NCI-H2196 treated with DMSO at 0.1 percent for 48 hours (cell line): ENCODE results near the gene IGSF9.
"Not testable (repeated sequence)": the region's sequence is repeated elsewhere in the genome, so short reads cannot be mapped to it uniquely, and the experiment has no call there.

Experiments used
- DNase-seq: peaks from one replicate; lab custom pipeline; 2025; ENCODE audit not compliant: unreplicated experiment; lab: John Stamatoyannopoulos, UW

Gene IGSF9

DNA sequence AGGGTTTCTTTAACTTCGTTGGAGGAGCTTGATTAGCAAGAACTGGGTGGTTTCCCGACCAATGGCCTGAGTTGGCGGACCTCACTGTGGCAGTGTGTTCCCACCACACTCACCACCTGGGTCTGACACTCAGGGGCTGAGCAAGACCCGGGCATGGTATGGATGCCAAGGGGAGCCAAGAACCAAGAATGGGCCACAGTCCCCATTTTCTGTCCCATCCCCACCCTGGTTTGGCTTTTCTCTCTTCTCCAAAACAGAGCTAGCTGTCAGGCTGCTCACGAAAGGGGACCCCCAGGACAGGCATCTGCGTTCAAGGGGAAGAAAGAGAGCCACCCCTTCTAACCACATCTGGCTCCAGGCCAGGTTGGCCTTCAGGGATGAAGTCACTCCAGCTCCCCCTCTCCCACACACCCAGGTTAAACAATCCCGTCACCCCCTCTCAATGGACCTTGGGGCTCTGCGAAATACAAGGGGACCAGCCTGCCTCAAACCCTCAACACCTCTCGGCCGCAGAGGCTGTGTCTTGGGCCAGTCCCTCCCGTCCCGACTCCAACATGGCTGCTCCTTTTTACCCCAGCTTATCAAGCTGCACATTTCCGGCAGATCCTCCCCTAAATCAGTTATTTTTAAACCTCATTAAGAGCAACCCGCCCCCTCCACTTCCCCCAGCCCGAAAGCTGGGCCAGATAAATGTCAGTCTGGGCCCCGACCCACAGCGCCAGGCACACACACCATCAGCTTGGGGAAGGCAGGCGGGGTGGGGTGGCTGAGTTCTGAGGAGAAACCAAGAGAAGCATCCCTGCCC is 23.5 kb downstream of the IGSF9 start:
- no peak for DNase-seq

DNA sequence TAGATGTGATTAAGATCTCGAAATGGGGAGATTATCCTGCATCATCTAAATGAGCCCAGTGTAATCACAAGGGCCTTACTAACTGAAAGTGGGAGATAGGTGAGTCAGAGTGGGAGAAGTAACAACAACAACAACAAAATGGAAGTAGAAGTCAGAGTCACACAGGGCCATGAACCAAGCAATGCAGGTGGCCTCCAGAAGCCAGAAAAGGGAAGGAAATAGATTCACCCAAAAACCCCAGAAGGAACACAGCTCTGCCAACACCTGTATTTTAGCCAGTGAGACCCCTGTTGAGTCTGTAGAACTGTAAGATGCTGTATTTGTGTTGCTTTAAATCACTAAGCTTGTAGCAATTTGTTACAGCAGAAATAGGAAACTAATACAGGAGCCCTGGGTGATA is 24.2 kb downstream of the IGSF9 start:
- DNase-seq, result no peak

GRCh38 chr1:159920651-159921050 is 24.8 kb downstream of the IGSF9 start:
- no peak for DNase-seq

GRCh38 chr1:159920202-159920601 is 25.2 kb downstream of the IGSF9 start:
- DNase-seq, result no peak

GRCh38 chr1:159919236-159919865 is 26.1 kb downstream of the IGSF9 start:
- no peak for DNase-seq

- no peak for DNase-seq
Observed at GRCh38 chr1:159918352-159919200, 26.8 kb downstream of the IGSF9 start.

DNA sequence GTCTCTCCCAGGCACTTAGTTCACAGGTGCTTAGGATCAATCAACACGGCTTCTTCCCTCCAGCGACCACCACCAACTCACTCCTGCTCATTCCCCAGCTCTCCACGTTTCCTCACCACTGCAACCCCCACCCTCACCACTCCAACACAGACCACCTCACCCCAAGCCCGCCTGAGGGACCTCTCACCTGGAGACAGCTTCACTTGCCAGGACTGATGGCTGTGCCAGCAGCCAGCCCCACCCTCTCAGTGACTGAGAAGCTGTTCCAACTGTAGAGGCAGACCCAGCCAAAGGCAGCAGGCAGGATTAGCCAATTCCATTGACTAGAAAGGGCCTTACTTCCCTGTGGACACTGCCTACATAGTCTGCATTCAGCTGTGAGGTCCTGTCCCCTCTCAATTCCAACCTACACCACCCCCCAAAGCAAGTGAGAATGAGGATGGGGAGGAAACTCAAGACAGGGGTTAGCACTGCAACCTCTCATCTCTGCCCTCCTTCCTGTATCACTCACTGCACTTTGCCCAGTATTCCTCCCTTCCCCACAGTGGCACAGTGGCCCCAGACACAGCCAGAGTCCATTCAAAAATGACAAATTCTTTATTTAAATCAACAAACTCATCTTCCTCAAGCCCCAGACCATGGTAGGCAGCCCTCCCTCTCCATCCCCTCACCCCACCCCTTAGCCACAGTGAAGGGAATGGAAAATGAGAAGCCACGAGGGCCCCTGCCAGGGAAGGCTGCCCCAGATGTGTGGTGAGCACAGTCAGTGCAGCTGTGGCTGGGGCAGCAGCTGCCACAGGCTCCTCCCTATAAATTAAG is 27.7 kb downstream of the IGSF9 start:
- no peak for DNase-seq

- no peak for DNase-seq
Observed at GRCh38 chr1:159916242-159917051, 29.0 kb downstream of the IGSF9 start.

- no peak for DNase-seq
Observed at GRCh38 chr1:159915571-159916241, 29.7 kb downstream of the IGSF9 start.

- no peak for DNase-seq
Observed at GRCh38 chr1:159914252-159915018, 31.0 kb downstream of the IGSF9 start.

- DNase-seq, result no peak
Observed at GRCh38 chr1:159913451-159914192, 31.8 kb downstream of the IGSF9 start.

GRCh38 chr1:159911326-159912070 is 33.9 kb downstream of the IGSF9 start:
- no peak for DNase-seq

DNA sequence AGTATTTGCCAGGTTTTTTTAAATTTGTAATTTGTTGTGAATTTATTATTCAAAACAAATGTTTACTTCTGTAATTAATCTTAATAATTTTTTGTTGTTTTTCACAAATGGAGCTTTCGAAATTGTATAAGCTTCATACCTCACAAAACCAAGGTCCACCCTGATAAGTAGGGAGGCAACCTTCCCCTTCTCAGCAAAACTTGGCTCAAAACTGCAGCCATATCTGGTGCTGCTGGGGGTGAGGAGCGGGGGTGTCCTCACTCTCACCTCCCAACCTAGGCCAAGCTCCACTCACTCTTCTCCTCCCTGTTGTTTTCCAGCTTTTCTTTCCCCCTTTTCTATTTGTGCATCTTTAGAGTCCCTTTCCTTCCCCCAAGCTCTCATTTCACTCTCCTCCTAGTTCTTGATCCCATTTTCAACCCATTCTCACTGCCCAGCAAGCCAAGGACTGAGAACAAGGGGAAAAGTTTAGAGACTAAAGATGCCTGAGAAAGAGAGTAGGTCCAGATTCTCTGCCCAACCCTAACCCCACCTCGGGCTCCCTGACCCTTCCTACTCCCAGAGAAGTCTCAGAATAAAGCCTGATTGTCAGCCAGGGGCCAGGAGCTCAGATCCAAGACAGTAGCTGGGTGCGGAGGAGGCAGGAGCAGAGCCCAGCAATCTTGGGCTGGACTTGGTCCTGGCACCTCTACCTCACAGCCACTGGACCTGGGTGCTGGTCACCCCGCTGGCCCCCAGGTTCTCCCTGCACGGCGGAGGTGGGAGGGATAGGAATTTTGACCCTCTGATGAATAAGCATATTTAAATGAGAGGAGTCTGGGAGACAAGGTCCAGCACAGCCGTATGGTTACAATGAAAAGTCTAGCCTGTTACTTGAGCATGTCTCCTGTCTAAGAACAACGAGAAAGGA is 37.1 kb downstream of the IGSF9 start:
- DNase-seq, result no peak

DNA sequence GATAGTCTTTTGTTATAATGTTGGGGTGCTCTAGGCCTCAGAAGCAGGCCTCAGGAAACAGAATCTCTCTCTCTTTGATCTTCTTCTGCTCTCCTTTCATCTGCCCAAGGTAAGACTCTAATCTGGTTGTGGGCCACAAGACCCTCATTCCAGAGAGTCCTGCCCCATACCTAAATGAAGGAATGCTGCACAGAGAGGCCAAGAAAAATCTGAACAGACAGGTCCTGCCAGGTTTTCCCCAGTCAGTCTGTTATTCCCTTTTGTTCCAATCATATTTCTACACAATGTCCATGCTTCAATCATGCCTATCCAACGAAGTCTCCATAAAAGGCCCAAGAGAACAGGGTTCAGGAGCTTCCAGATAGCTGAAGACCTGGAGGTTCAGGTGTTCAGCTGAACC is 38.5 kb downstream of the IGSF9 start:
- DNase-seq, result no peak

- not testable (repeated sequence) for DNase-seq
Observed at GRCh38 chr1:159904036-159904435, 41.4 kb downstream of the IGSF9 start.

- no peak for DNase-seq
Observed at GRCh38 chr1:159902541-159902940, 42.9 kb downstream of the IGSF9 start.
